HepG2 (cell line): ENCODE results near the gene NLGN3. TPM values are rescaled to one million over a fixed set of nuclear protein-coding genes. Genes with fewer than 3 reads are reported as not detected.
A peak's percentile ranks its signal among the peaks of the same experiment; 100 is the strongest.

Experiments used
- ATAC-seq: fragments of 200-7000 bp; cut with Tn5 transposase; 3 replicates; pipeline ENCODE4 v1.9.1; 2020; ENCODE audit warnings: mild to moderate bottlenecking, moderate library complexity
- BruUV-seq: library from RNA; stranded (reverse); fragments of 400-500 nt; replicated peaks from 2 replicates; lab custom pipeline; 2021; lab: Mats Ljungman, UMichigan
- CTCF ChIA-PET: fragments of 300-600 bp; formaldehyde crosslinking; extraction: SDS; loops from one replicate; lab custom pipeline; 2021; ENCODE audit warnings: low total read pairs, inconsistent platforms, low intra/inter-chr PET ratio; lab: Yijun Ruan, JAX
- POLR2A ChIA-PET: fragments of 350-600 bp; sonication (Branson Sonifier 250); formaldehyde crosslinking; loops from one replicate; lab custom pipeline; 2020; ENCODE audit warnings: antibody characterized with exemption, inconsistent platforms; lab: Yijun Ruan, JAX
- DNase-seq: peaks from one replicate; pipeline ENCODE4 v3.0.0-alpha.2; 2015; ENCODE audit warnings: low spot score
- FAIRE-seq: peaks from 3 replicates; lab custom pipeline; 2011; peaks lifted over from hg19 to GRCh38; lab: Jason Lieb, UNC
- H2AFZ ChIP-seq: one replicate; pipeline ENCODE4 v1.6.1; 2011; ENCODE audit warnings: low read length, inconsistent platforms
- H3K27ac ChIP-seq: fragments of 300-600 bp; 3 replicates; pipeline ENCODE4 v1.8.0; 2011; ENCODE audit warnings: mixed run types, mild to moderate bottlenecking, mixed read lengths, low read length, inconsistent platforms; ENCODE audit not compliant: insufficient read depth; ENCODE audit errors: extremely low read length
- H3K27me3 ChIP-seq, 2 experiments: fragments of 200-600 bp in 1 of 2; 2 replicates in 1 of 2; 3 replicates in 1 of 2; pipeline versions ENCODE4 v1.6.0 to v1.8.0; 2011; ENCODE audit warnings: low read length in 2 of 2, mild to moderate bottlenecking in 2 of 2, moderate library complexity in 2 of 2, inconsistent platforms in 1 of 2; ENCODE audit not compliant: insufficient read depth in 2 of 2, control insufficient read depth in 1 of 2
- H3K36me3 ChIP-seq, 2 experiments: fragments of 200-600 bp in 1 of 2; replicated peaks in 1 of 2; 2 replicates in 1 of 2; 3 replicates in 1 of 2; pipeline versions ENCODE4 v1.5.1 to v1.8.0; 2011; ENCODE audit warnings: low read length in 2 of 2, inconsistent platforms in 1 of 2; ENCODE audit not compliant: insufficient read depth in 2 of 2, control insufficient read depth in 1 of 2
- H3K4me1 ChIP-seq: 2 replicates; pipeline ENCODE4 v1.5.1; 2012; ENCODE audit warnings: low read length, inconsistent platforms; ENCODE audit not compliant: insufficient read depth
- H3K4me2 ChIP-seq: 2 replicates; pipeline ENCODE4 v1.6.0; 2011; ENCODE audit warnings: low read depth, low read length, inconsistent platforms
- H3K4me3 ChIP-seq, 3 experiments: fragments of 200-600 bp in 1 of 3; sonication (generic), shearing (Covaris generic) in 1 of 3; replicated peaks in 1 of 3; 2 replicates each; pipeline ENCODE4 v1.5.1; 2011 to 2016; ENCODE audit warnings: low read length in 3 of 3, inconsistent platforms in 2 of 3, low read depth in 2 of 3, mild to moderate bottlenecking in 2 of 3, control low read depth in 1 of 3, mixed read lengths in 1 of 3; ENCODE audit not compliant: insufficient read depth in 1 of 3
- H3K79me2 ChIP-seq: one replicate; pipeline ENCODE4 v1.6.1; 2011; ENCODE audit warnings: low read length, inconsistent platforms; ENCODE audit not compliant: insufficient read depth
- H3K9ac ChIP-seq: 2 replicates; pipeline ENCODE4 v1.6.0; 2011; ENCODE audit warnings: mild to moderate bottlenecking, low read depth, low read length, inconsistent platforms; ENCODE audit not compliant: insufficient read depth
- H3K9me3 ChIP-seq: 2 replicates; pipeline ENCODE4 v1.5.1; 2012; ENCODE audit warnings: mild to moderate bottlenecking, low read length
- H4K20me1 ChIP-seq: 2 replicates; pipeline ENCODE4 v1.6.0; 2011; ENCODE audit warnings: inconsistent platforms, mild to moderate bottlenecking, low read length, moderate library complexity; ENCODE audit not compliant: insufficient read depth
- CEBPB ChIP-seq: IDR thresholded peaks from 2 replicates; pipeline ENCODE4 v1.6.1; 2011; ENCODE audit warnings: low read depth, low read length, improper control_type of control experiment, borderline replicate concordance
- FOXA1 ChIP-seq, 2 experiments: fragments of 450-650 bp in 1 of 2; sonication (generic) in 1 of 2; formaldehyde crosslinking in 1 of 2; IDR thresholded peaks; 2 replicates each; pipeline versions ENCODE4 v1.4.0 to v1.6.1; 2016 to 2020; ENCODE audit warnings: missing genetic modification reagents in 1 of 2
- HNF4A ChIP-seq: sonication (generic); formaldehyde crosslinking; IDR thresholded peaks from 2 replicates; pipeline ENCODE4 v1.4.0; 2020; ENCODE audit warnings: missing genetic modification reagents
- HNRNPUL1 ChIP-seq: fragments of 200-400 bp; formaldehyde crosslinking; IDR thresholded peaks from 2 replicates; pipeline ENCODE4 v1.6.1; 2017; ENCODE audit warnings: low read depth, mild to moderate bottlenecking, low read length, moderate library complexity
- KLF9 ChIP-seq: IDR thresholded peaks from 2 replicates; pipeline ENCODE4 v1.6.1; 2016; ENCODE audit warnings: low read depth
- MIXL1 ChIP-seq: IDR thresholded peaks from 2 replicates; pipeline ENCODE4 v1.6.1; 2016
- MXD4 ChIP-seq: IDR thresholded peaks from 2 replicates; pipeline ENCODE4 v1.6.1; 2016; ENCODE audit warnings: mild to moderate bottlenecking, missing biosample characterization, missing genetic modification reagents
- POLR2AphosphoS5 ChIP-seq: IDR thresholded peaks from 2 replicates; pipeline ENCODE4 v1.6.1; 2012; ENCODE audit warnings: low read depth, low read length
- SETDB1 ChIP-seq: sonication (generic); formaldehyde crosslinking; IDR thresholded peaks from 2 replicates; pipeline ENCODE4 v1.5.1; 2020; ENCODE audit warnings: missing genetic modification reagents, mild to moderate bottlenecking, borderline replicate concordance
- SOX13 ChIP-seq, 3 experiments: fragments of 450-650 bp in 1 of 3; sonication (generic) in 1 of 3; formaldehyde crosslinking in 1 of 3; IDR thresholded peaks in 2 of 3; conservative IDR thresholded peaks in 1 of 3; 2 replicates each; pipeline versions ENCODE4 v1.5.0 to v1.6.1; 2016 to 2020; ENCODE audit warnings: antibody characterized with exemption in 1 of 3, mild to moderate bottlenecking in 1 of 3, missing compliant biosample characterization in 1 of 3, missing genetic modification reagents in 1 of 3, moderate library complexity in 1 of 3
- ZNF274 ChIP-seq: sonication (generic); formaldehyde crosslinking; IDR thresholded peaks from 2 replicates; pipeline ENCODE4 v1.5.1; 2020; ENCODE audit warnings: mild to moderate bottlenecking, missing genetic modification reagents
- ZNF431 ChIP-seq: sonication (generic); formaldehyde crosslinking; IDR thresholded peaks from 2 replicates; pipeline ENCODE4 v1.9.0; 2022; ENCODE audit warnings: missing genetic modification reagents, low read depth, mild to moderate bottlenecking, borderline replicate concordance
- ZNF616 ChIP-seq: sonication (generic); formaldehyde crosslinking; IDR thresholded peaks from 2 replicates; pipeline ENCODE4 v1.5.0; 2020; ENCODE audit warnings: low read depth, mild to moderate bottlenecking, missing genetic modification reagents
- ZNF83 ChIP-seq: sonication (generic); formaldehyde crosslinking; IDR thresholded peaks from 2 replicates; pipeline ENCODE4 v1.4.0; 2020; ENCODE audit warnings: missing genetic modification reagents, mild to moderate bottlenecking, borderline replicate concordance
- ZSCAN12 ChIP-seq: sonication (generic); formaldehyde crosslinking; IDR thresholded peaks from 2 replicates; pipeline ENCODE4 v1.9.0; 2021; ENCODE audit warnings: mild to moderate bottlenecking, missing genetic modification reagents
- WGBS: methylation state at CpG from one replicate; pipeline ENCODE4 v1.1.6; 2017; ENCODE audit warnings: low lambda C conversion rate; 5-methylcytosine and 5-hydroxymethylcytosine counted together
- in situ Hi-C: cut with HindIII; loops from 2 replicates; pipeline ENCODE4 v1.10.0; 2017; ENCODE audit warnings: low pct_unique_long_range_greater_than_20kb; ENCODE audit not compliant: extremely low pct_ligation_motif_present
- intact Hi-C: fragments of 100-400 bp; cut with micrococcal nuclease; formaldehyde crosslinking; loops from one replicate; pipeline ENCODE4 v1.10.0; 2022; ENCODE audit not compliant: unreplicated experiment
- polyA plus RNA-seq, 8 experiments: library from polyadenylated mRNA; depleted of rRNA in 3 of 8; stranded (reverse) in 7 of 8; unstranded in 1 of 8; fragments of >200 nt; fragmentation: Illumina TruSeq in 4 of 8; extraction: Trizol in 4 of 8; gene quantifications; 2 replicates each; pipeline versions ENCODE4 v1.2.1 to v1.2.3, GENCODE V29; 2011 to 2016; ENCODE audit warnings: low read depth in 4 of 8, missing spikeins in 1 of 8, mixed read lengths in 1 of 8; ENCODE audit not compliant: insufficient read depth in 1 of 8
- total RNA-seq, 5 experiments: library from RNA; depleted of rRNA; stranded (reverse); fragments of >200 nt; fragmentation: Illumina TruSeq; extraction: Trizol; gene quantifications; 2 replicates each; pipeline ENCODE4 v1.2.3, GENCODE V29; 2016; ENCODE audit warnings: low read depth in 1 of 5
- TF ChIP-seq, protein P1 (sequence below): sonication (generic); formaldehyde crosslinking; IDR thresholded peaks from 2 replicates; pipeline ENCODE4 v1.5.0; 2020; ENCODE audit warnings: missing genetic modification reagents
- TF ChIP-seq, protein P2 (sequence below): sonication (generic); formaldehyde crosslinking; IDR thresholded peaks from 2 replicates; pipeline ENCODE4 v1.5.0; 2020; ENCODE audit warnings: mild to moderate bottlenecking, missing genetic modification reagents, borderline replicate concordance
- TF ChIP-seq, protein P3 (sequence below): sonication (generic); formaldehyde crosslinking; conservative IDR thresholded peaks from 2 replicates; pipeline ENCODE4 v1.8.0; 2022; ENCODE audit warnings: low read depth, missing genetic modification reagents

NLGN3 gene
- total and polyA plus RNA-seq, 2 of the 13 experiments (the other 11 are each of a cell fraction or from before 2014, with no cell fraction given): 0.04 to 0.16 TPM

DNA sequence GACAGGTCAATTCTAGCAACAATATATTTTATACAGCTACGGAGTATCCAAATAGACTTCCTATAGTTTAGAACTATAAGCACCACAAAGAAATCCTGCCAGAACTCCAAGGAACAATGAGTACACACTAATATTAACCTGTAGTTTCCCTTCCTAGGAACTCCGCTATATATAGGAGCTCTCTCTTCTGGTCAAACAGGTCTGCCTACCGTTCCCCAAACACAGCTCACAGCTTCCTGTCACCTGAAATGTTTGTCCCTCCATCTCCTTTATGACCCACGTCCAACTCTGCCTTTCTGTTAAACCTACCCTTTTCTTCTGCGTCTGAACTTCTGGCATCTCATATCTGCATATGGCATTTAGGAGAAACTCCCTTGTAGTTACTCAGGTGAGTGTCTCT lies 67.9 kb downstream of the NLGN3 start (continued):
- TF ChIP-seq, protein P1, sequence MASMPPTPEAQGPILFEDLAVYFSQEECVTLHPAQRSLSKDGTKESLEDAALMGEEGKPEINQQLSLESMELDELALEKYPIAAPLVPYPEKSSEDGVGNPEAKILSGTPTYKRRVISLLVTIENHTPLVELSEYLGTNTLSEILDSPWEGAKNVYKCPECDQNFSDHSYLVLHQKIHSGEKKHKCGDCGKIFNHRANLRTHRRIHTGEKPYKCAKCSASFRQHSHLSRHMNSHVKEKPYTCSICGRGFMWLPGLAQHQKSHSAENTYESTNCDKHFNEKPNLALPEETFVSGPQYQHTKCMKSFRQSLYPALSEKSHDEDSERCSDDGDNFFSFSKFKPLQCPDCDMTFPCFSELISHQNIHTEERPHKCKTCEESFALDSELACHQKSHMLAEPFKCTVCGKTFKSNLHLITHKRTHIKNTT (CRISPR knock-in tag): no peak
- TF ChIP-seq SETDB1 (no peak), ZNF83 (CRISPR knock-in tag) (no peak), FOXA1 (IDR thresholded peaks at IDR 0.05) (no peak), FOXA1 (CRISPR knock-in tag; IDR thresholded peaks at IDR 0.05) (no peak), HNRNPUL1 (no peak), ZNF274 (CRISPR knock-in tag) (no peak)

DNA sequence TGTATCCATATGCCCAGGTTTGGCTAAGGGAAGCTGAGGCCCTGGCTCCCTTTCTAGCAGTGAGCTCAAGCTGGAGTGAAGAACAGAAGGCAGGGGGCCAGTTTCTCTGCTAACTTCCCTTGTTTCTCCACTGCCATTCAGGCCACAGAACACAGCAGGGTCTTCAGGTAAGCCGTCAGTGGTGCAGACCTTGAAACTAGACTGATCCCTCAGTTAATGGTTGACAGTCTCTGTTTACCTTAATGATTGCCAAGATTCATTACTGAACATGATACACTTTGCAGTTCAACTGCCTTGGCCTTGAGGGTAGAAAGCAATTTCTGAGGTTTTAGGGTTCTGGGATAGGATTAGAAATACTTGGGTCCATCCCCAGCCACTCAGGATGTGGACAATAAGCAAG lies 69.5 kb downstream of the NLGN3 start:
- no CpG with 5 or more reads among the region's 1 CpG for WGBS
- Histone ChIP-seq H3K4me2 (peak overlapping the region; percentile 82), H3K4me3 (peak overlapping the region in 1 of 3 experiments; percentile 54; a peak in 2 of 6 replicates), H3K79me2 (peaks cover 24% of the 10 kb centered on the region), H3K9me3 (no peaks in the 10 kb centered on the region), H3K9ac (peak overlapping the region; percentile 25; the same call in 1 of the 2 replicates), H3K4me1 (peaks cover 47% of the 10 kb centered on the region), H2AFZ (no peak overlapping the region), H3K36me3 (no peaks in the 10 kb centered on the region), H3K27ac (peak overlapping the region; percentile 91), H3K27me3 (no peaks in the 10 kb centered on the region; a peak in 1 of 5 replicates), H4K20me1 (no peaks in the 10 kb centered on the region)
- in situ Hi-C loops (no loop called here), intact Hi-C loops (no loop called here)
- POLR2A ChIA-PET: interaction anchor here (1.1 to 5.5 kb wide), 7 partner anchors 9 to 152 kb away, joined by 3 to 140 read pairs (median 10); partner anchors contain the start of genes GJB1, NONO and TAF1
- DNase-seq (no peak), ATAC-seq (peak; percentile 55), FAIRE-seq (peak; percentile 57)
- CTCF ChIA-PET: no interaction called here
- no TSS peak for BruUV-seq
- TF ChIP-seq CEBPB (no peak), HNF4A (CRISPR knock-in tag) (peak; percentile 36; the same call in 1 of the 2 replicates), ZNF431 (CRISPR knock-in tag) (no peak), SOX13 (IDR thresholded peaks at IDR 0.05) (no peak), SOX13 (CRISPR knock-in tag; conservative IDR thresholded peaks at IDR 0.05 in 1 of 2, IDR thresholded peaks at IDR 0.05 in 1 of 2) (peak in 1 of 2 experiments; percentile 13; a peak in 1 of 4 replicates), ZNF616 (CRISPR knock-in tag) (no peak), POLR2AphosphoS5 (peak; percentile 33; the same call in 1 of the 2 replicates), MIXL1 (CRISPR knock-in tag) (peak; percentile 52; the same call in 1 of the 2 replicates), KLF9 (CRISPR knock-in tag) (no peak), MXD4 (CRISPR knock-in tag) (no peak), ZSCAN12 (no peak)
- TF ChIP-seq, protein P2, sequence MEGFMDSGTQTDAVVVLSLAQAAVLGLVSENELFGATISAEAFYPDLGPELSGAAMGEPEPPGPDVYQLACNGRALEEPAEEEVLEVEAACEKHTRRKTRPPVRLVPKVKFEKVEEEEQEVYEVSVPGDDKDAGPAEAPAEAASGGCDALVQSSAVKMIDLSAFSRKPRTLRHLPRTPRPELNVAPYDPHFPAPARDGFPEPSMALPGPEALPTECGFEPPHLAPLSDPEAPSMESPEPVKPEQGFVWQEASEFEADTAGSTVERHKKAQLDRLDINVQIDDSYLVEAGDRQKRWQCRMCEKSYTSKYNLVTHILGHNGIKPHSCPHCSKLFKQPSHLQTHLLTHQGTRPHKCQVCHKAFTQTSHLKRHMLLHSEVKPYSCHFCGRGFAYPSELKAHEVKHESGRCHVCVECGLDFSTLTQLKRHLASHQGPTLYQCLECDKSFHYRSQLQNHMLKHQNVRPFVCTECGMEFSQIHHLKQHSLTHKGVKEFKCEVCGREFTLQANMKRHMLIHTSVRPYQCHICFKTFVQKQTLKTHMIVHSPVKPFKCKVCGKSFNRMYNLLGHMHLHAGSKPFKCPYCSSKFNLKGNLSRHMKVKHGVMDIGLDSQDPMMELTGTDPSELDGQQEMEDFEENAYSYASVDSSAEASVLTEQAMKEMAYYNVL (CRISPR knock-in tag): 0 out of 2 replicates have a peak, but pooled peaks have one; percentile 5
- TF ChIP-seq, protein P3, sequence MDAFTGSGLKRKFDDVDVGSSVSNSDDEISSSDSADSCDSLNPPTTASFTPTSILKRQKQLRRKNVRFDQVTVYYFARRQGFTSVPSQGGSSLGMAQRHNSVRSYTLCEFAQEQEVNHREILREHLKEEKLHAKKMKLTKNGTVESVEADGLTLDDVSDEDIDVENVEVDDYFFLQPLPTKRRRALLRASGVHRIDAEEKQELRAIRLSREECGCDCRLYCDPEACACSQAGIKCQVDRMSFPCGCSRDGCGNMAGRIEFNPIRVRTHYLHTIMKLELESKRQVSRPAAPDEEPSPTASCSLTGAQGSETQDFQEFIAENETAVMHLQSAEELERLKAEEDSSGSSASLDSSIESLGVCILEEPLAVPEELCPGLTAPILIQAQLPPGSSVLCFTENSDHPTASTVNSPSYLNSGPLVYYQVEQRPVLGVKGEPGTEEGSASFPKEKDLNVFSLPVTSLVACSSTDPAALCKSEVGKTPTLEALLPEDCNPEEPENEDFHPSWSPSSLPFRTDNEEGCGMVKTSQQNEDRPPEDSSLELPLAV (CRISPR knock-in tag): no peak
